HG02840 (cell line): ENCODE measurements around the gene NFATC1.

Experiments used
- ATAC-seq: cut with Tn5 transposase; IDR thresholded peaks from one replicate; pipeline ENCODE4 v1.9.1; 2021; ENCODE audit warnings: mild to moderate bottlenecking, moderate library complexity, moderate number of reproducible peaks; ENCODE audit not compliant: unreplicated experiment, low FRiP score

Gene NFATC1

DNA sequence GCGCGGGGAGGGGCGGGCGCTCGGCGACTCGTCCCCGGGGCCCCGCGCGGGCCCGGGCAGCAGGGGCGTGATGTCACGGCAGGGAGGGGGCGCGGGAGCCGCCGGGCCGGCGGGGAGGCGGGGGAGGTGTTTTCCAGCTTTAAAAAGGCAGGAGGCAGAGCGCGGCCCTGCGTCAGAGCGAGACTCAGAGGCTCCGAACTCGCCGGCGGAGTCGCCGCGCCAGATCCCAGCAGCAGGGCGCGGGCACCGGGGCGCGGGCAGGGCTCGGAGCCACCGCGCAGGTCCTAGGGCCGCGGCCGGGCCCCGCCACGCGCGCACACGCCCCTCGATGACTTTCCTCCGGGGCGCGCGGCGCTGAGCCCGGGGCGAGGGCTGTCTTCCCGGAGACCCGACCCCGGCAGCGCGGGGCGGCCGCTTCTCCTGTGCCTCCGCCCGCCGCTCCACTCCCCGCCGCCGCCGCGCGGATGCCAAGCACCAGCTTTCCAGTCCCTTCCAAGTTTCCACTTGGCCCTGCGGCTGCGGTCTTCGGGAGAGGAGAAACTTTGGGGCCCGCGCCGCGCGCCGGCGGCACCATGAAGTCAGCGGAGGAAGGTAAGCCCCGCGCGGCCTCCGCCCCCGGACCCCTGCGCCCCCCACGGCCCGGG is at the start of gene NFATC1:
NFATC1 (plus strand) TSS at position 170 of the 644 bp plus-strand sequence; CDS start at position 465, 295 bp downstream.
- no peak for ATAC-seq

GRCh38 chr18:79345981-79346380 is 49.7 kb upstream of the NFATC1 start:
- ATAC-seq, result no peak

DNA sequence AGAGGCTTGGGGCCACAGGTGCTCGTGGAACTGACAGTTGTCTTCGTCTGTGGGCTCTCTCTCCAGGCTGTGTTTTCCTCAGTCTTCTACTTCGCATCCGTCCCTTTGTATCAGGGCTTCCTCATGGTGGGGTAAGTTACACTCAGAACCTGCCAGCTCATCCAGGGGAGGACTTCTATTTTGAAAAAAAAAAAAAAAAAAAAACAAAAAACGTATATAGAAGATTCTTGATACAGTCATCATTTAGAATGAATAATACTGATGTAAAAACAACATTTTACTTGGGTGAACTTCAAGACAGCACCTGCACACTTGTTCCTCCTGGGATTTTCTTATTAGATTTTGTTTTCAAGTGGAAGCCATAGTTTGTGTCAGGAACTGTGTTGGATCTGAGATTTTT is 47.7 kb upstream of the NFATC1 start:
- no peak for ATAC-seq

DNA sequence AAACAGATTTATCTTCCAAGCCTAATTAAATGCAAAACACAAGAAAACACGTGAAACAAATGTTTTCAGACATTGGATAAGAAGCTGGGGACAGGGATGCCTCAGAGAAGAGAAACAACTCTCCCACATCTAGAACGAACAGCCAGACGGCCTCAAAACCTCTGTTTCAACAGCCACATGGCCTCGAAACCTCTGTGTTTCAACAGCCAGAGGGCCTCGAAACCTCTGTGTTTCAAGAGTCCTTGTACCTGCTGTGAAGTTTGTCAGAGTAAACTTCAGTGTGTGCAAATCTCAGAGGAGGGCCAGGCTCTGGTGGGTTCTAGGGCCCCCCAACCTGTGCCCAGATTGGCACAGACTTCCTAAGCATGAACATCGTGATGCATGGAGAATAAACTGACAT is 43.3 kb upstream of the NFATC1 start:
- ATAC-seq, result no peak

- no peak for ATAC-seq
These were observed 42.5 kb upstream of the NFATC1 start for GRCh38 chr18:79353267-79353666.

DNA sequence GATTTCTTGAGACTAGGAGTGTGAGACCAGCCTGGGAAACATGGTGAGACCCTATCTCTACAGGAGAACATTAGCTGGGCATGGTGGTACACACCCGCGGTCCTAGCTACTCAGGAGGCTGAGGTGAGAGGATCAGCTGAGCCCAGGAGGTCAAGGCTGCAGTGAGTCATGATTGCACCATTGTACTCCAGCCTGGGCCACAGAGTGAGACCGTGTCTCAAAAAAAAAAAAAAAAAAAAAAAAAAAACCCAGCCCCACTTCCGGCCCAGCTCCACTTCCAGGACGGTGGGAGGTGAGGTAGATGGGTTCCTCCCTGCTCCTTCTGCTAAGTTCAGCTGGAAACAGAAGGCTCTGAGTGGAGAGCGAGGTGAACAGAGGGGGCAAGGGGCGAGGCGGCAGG is 41.4 kb upstream of the NFATC1 start:
- ATAC-seq, result no peak

DNA sequence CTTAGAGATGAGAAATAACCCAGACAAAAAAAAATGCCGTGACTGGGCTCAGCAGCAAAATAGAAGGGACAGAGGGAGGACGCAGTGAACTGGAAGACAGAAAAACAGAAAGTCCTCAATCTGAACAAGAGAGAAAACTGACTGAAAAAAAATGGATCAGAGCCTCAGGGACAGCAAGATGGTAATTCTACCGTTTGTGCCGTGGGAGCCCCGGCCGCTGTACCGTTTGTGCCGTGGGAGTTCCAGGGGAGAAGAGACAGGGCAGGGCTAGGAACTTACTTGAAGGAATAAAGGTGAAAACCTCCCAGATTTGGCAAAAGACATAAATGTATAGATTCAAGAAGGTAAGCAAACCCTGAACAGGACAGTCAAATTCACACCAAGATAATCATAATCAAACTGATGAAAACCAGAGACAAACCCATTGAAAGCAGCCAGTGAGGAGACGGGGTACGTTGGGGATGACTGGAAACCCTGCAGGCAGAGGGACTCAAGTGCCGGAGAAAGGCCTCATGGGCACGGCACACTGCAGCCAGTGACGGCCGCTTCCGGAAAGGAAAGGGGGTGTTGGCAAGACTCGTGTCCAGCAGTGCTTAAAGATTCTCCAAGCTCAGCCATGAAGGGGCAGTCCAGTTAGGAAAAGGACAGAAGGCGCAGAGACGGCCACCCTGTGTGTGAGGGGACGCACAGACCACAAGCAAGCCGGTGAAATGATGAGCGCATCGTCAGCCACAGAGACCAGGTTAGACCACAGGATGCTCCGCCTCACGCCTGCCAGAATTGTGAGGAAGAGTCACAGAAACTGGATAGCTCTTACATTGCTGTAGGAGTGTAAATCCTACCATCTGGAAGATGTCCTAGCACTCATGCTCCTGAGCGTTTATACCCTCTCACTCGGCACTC is 40.0 kb upstream of the NFATC1 start:
- ATAC-seq, result peak; percentile 22

GRCh38 chr18:79356435-79356834 is 39.3 kb upstream of the NFATC1 start:
- peak; percentile 95 for ATAC-seq

DNA sequence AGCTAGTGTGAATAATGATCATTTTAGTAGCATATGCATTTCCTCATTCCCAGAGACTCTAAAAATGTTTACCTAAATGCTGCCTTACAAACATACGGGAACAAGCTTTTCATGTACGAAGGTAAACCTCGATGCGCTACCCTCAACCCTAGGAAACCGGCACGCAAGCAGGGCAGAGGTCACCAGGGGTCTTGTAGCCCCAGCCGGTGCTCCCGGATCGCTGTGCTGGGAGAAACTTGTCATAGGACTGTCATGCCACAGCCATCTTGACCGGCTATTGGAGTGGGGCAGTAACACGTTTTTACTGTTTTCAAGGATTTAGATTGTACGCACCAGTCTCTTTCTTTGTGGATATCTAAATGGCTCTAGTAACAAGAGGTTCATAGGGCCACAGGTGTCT is 34.8 kb upstream of the NFATC1 start:
- no peak for ATAC-seq

DNA sequence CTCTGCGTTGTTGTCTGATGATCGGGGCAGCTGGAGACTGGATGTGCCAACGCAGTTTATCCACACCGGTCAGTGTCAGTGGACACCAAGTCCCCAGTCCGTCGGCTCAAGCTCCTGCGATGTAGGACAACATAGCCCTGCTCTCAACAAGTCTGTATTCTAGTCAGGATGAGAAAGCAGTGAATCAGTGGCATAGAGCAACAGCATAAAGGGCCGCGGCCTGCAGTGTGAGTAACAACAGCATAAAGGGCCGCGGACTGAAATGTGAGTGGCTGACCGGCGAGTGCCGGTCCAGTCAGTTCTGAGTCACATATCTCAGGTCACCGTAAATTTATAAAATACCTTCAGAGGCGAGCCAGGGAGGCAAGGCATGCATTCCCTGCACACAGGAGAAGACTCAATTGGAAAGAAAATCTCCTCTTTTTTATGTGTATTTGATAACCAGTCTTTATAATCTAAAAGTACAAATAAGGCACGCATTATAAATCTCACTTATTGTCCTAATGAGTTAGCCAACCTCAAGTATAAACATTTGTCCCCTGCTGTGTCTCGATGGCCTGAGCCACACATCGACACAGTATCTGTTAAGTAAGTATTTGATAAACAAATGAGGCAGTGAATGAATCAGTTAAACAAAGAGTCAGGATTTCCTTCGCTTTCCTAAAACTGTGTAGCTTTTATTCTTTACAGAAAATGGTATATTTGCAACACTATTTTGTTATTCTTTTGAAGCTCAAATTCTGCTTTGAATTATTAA is 33.8 kb upstream of the NFATC1 start:
- no peak for ATAC-seq

DNA sequence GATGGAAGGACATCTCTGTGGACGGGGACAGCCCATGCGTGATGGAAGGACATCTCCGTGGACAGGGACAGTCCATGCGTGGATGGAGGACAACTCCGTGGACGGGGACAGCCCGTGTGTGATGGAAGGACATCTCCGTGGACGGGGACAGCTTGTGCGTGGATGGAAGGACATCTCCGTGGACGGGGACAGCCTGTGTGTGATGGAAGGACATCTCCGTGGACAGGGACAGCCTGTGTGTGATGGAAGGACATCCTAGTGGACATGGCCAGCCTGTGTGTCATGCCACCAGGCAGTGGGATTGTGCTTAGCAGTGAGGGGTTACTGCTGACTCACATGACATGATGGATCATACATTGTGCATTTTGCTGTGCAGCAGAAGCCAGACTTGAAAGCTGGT is 30.0 kb upstream of the NFATC1 start:
- ATAC-seq, result no peak

DNA sequence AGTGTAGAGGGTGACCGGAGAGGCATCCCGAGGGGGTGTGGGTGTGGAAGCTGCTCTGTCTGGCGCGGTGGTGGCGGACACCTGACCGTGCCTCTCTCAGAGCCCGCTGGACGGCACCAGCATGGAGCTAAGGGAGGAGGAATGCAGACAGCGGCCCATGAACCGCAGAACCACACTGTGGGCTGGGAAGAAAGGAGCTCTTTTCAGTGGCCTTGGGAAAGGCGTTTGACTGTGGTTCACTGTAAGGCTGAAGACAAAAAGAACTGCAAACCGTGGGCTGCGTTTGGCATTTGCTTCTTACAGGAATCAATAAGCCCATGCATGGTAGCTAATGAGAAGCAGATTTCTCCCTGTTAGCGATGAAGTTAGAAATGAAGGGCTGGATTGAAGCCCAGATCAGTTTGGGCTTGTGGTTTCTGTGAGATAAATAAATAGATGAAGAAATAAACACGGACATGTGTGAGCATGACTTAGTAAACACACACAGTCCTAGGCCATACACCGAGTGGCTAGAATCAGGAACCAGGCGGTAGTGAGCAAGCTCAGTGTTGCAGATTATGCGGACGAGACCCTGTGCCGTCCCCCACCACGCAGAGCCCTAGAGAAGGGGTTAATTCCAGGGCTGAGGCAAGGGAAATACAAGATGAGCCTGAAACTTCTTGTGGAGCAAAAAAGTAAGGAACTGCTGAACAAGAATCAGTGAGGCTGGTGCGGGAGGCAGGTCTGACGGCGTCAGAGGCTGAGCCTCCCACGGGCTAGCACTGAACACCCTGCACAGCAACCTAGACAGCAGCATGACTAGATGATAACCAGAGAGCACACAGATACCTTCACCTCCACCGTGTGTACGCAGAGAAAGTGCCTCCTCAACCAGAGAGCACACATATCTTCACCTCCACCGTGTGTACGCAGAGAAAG is 29.3 kb upstream of the NFATC1 start:
- ATAC-seq, result no peak

GRCh38 chr18:79367480-79367879 is 28.2 kb upstream of the NFATC1 start:
- ATAC-seq, result no peak

GRCh38 chr18:79367989-79368388 is 27.7 kb upstream of the NFATC1 start:
- ATAC-seq, result no peak

GRCh38 chr18:79368681-79369080 is 27.0 kb upstream of the NFATC1 start:
- ATAC-seq, result no peak

DNA sequence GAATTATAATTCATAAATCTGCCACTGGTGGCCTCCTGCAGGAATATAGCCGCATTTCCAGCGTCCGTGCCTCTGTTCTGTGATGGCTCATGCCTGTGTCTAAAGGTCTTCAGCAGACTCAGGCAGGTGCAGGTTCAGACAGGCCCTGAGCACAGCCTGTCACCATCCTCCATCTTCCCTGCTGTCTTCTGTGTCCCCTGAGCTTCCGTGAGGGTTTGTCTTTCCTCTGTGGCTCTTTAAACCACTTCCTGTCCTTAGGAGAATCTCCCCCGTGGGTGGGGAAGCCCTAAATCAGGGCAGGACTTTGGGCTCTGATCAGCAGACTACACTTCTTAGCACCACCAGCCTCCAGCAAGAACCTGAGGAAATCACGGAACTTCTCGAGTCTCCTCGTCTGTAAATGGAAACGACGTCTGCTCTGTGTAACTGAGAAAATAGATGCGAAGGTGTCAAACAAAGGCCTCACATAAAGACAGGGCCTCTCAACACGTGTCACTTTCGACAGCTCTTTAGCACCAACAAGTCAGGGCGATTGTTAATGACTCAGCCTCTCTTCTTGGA is 24.1 kb upstream of the NFATC1 start:
- ATAC-seq, result no peak

GRCh38 chr18:79372461-79372860 is 23.3 kb upstream of the NFATC1 start:
- ATAC-seq, result no peak

GRCh38 chr18:79372991-79373390 is 22.7 kb upstream of the NFATC1 start:
- ATAC-seq, result no peak

GRCh38 chr18:79373736-79374135 is 22.0 kb upstream of the NFATC1 start:
- ATAC-seq, result no peak
